Measurements from ENCODE around the gene INPPL1.

GRCh38 chr11:72244060-72244360 lies 19.4 kb downstream of the INPPL1 start, which contains the start of gene PHOX2A:
- TF ChIP-seq CTCF (IDR thresholded peaks at IDR 0.05; ENCODE audit: low read depth, low read length) (no peak), EZH2phosphoT487 (IDR thresholded peaks at IDR 0.05; ENCODE audit: low read depth) (no peak)
